GM23338 (cell line): ENCODE measurements around the gene MSH3. TPM values are rescaled to one million over a fixed set of nuclear protein-coding genes. Genes with fewer than 3 reads are reported as not detected.

Source experiments
- ATAC-seq: fragments of 200-7000 bp; cut with Tn5 transposase; 3 replicates; pipeline ENCODE4 v1.9.1; 2020
- DNase-seq: peaks from one replicate; pipeline ENCODE4 v3.0.0-alpha.2; 2015; ENCODE audit warnings: low spot score
- H2AFZ ChIP-seq: fragments of 200-600 bp; sonication (generic); 2 replicates; pipeline ENCODE4 v1.8.0; 2016; ENCODE audit warnings: antibody characterized with exemption, mild to moderate bottlenecking, moderate library complexity
- H3F3A ChIP-seq: fragments of 200-600 bp; sonication (generic); replicated peaks from 2 replicates; pipeline ENCODE4 v1.8.0; 2017; ENCODE audit warnings: antibody characterized with exemption, mixed run types, low read depth
- H3K27ac ChIP-seq: fragments of 200-600 bp; sonication (generic); 2 replicates; pipeline ENCODE4 v1.6.1; 2016; ENCODE audit warnings: low read depth
- H3K27me3 ChIP-seq: fragments of 200-600 bp; sonication (generic); 2 replicates; pipeline ENCODE4 v1.8.0; 2016; ENCODE audit warnings: mild to moderate bottlenecking, mixed run types, moderate library complexity; ENCODE audit not compliant: insufficient read depth
- H3K36me3 ChIP-seq: fragments of 200-600 bp; sonication (generic); 2 replicates; pipeline ENCODE4 v1.8.0; 2016; ENCODE audit warnings: mild to moderate bottlenecking; ENCODE audit not compliant: insufficient read depth
- H3K4me1 ChIP-seq: fragments of 200-600 bp; sonication (generic); 2 replicates; pipeline ENCODE4 v1.8.0; 2016; ENCODE audit warnings: mild to moderate bottlenecking, moderate library complexity; ENCODE audit not compliant: insufficient read depth
- H3K4me2 ChIP-seq: fragments of 200-600 bp; sonication (generic); 2 replicates; pipeline ENCODE4 v1.7.1; 2017; ENCODE audit warnings: mixed run types
- H3K4me3 ChIP-seq: fragments of 200-600 bp; sonication (generic); 2 replicates; pipeline ENCODE4 v1.6.1; 2016; ENCODE audit warnings: mixed run types
- H3K79me2 ChIP-seq: fragments of 200-600 bp; sonication (generic); replicated peaks from 2 replicates; pipeline ENCODE4 v1.8.0; 2017; ENCODE audit warnings: mild to moderate bottlenecking; ENCODE audit not compliant: insufficient read depth
- H3K9me2 ChIP-seq: fragments of 200-600 bp; sonication (generic); 2 replicates; pipeline ENCODE4 v1.8.0; 2017; ENCODE audit not compliant: insufficient read depth
- H4K20me1 ChIP-seq: fragments of 200-600 bp; sonication (generic); replicated peaks from 2 replicates; pipeline ENCODE4 v1.8.0; 2017; ENCODE audit warnings: mild to moderate bottlenecking; ENCODE audit not compliant: insufficient read depth
- H3K27ac Mint-ChIP-seq: 2 replicates; pipeline ENCODE4 v1.8.0; 2020; ENCODE audit warnings: inconsistent platforms, mild to moderate bottlenecking, moderate library complexity, mixed read lengths
- H3K27me3 Mint-ChIP-seq: 3 replicates; pipeline ENCODE4 v1.8.0; 2022; ENCODE audit warnings: low read depth, mild to moderate bottlenecking, moderate library complexity, mixed read lengths, inconsistent platforms; ENCODE audit not compliant: insufficient read depth, poor library complexity
- H3K36me3 Mint-ChIP-seq: 3 replicates; pipeline ENCODE4 v1.8.0; 2021; ENCODE audit warnings: low read depth, mild to moderate bottlenecking, inconsistent platforms, moderate library complexity, mixed read lengths
- H3K4me1 Mint-ChIP-seq: 3 replicates; pipeline ENCODE4 v1.8.0; 2020; ENCODE audit warnings: mild to moderate bottlenecking, inconsistent platforms, mixed read lengths
- H3K4me3 Mint-ChIP-seq: 3 replicates; pipeline ENCODE4 v1.8.0; 2021; ENCODE audit warnings: moderate library complexity, mild to moderate bottlenecking, inconsistent platforms, mixed read lengths
- H3K9me3 Mint-ChIP-seq: 3 replicates; pipeline ENCODE4 v1.8.0; 2020; ENCODE audit warnings: moderate library complexity, mild to moderate bottlenecking, inconsistent platforms, mixed read lengths
- CREB1 ChIP-seq: fragments of 250-450 bp; sonication (Bioruptor Pico); IDR thresholded peaks from 2 replicates; pipeline ENCODE4 v1.5.0; 2020; ENCODE audit warnings: low read depth, mild to moderate bottlenecking, moderate library complexity
- CTCF ChIP-seq, 2 experiments: fragments of 200-600 bp in 1 of 2; sonication (generic) in 1 of 2; conservative IDR thresholded peaks; 2 replicates each; pipeline versions ENCODE4 v1.5.1 to v1.6.1; 2016 to 2017; ENCODE audit warnings: antibody characterized with exemption in 2 of 2, low read depth in 2 of 2, mild to moderate bottlenecking in 2 of 2, moderate library complexity in 1 of 2
- EZH2phosphoT487 ChIP-seq: fragments of 200-600 bp; sonication (generic); IDR thresholded peaks from one replicate; pipeline ENCODE4 v1.8.1; 2018; ENCODE audit warnings: antibody characterized with exemption; ENCODE audit not compliant: unreplicated experiment
- JUNB ChIP-seq: IDR thresholded peaks from one replicate; pipeline ENCODE4 v1.6.1; 2016; ENCODE audit warnings: antibody characterized with exemption; ENCODE audit not compliant: unreplicated experiment
- REST ChIP-seq: IDR thresholded peaks from one replicate; pipeline ENCODE4 v1.6.1; 2018; ENCODE audit warnings: antibody characterized with exemption; ENCODE audit not compliant: unreplicated experiment
- ZNF114 ChIP-seq: fragments of 250-450 bp; sonication (Bioruptor Pico); IDR thresholded peaks from 2 replicates; pipeline ENCODE4 v1.5.0; 2020; ENCODE audit warnings: mild to moderate bottlenecking, moderate library complexity
- ZNF331 ChIP-seq: fragments of 250-450 bp; sonication (Bioruptor Pico); IDR thresholded peaks from 2 replicates; pipeline ENCODE4 v1.5.0; 2020; ENCODE audit warnings: low read depth, mild to moderate bottlenecking, moderate library complexity
- polyA plus RNA-seq: library from polyadenylated mRNA; unstranded; fragments of >200 nt; fragmentation: Nextera tagmentation; extraction: Ambion mirVana; gene quantifications from 2 replicates; pipeline ENCODE4 v1.2.1, GENCODE V29; 2016
- total RNA-seq: library from RNA; depleted of rRNA; stranded (reverse); fragments of >200 nt; shearing (Covaris generic); gene quantifications from 2 replicates; pipeline ENCODE4 v1.2.3, GENCODE V29; 2014
- TF ChIP-seq, protein P1 (sequence below): fragments of 250-450 bp; sonication (Bioruptor Pico); IDR thresholded peaks from 2 replicates; pipeline ENCODE4 v1.5.0; 2020; ENCODE audit warnings: mild to moderate bottlenecking, moderate library complexity
- TF ChIP-seq, protein P2 (sequence below): IDR thresholded peaks from 2 replicates; pipeline ENCODE4 v1.6.1; 2016; ENCODE audit warnings: antibody characterized with exemption

Gene MSH3
- total and polyA plus RNA-seq, 2 experiments from 2014 or later, result 13.3 to 16.6 TPM

- TF ChIP-seq, protein P1, sequence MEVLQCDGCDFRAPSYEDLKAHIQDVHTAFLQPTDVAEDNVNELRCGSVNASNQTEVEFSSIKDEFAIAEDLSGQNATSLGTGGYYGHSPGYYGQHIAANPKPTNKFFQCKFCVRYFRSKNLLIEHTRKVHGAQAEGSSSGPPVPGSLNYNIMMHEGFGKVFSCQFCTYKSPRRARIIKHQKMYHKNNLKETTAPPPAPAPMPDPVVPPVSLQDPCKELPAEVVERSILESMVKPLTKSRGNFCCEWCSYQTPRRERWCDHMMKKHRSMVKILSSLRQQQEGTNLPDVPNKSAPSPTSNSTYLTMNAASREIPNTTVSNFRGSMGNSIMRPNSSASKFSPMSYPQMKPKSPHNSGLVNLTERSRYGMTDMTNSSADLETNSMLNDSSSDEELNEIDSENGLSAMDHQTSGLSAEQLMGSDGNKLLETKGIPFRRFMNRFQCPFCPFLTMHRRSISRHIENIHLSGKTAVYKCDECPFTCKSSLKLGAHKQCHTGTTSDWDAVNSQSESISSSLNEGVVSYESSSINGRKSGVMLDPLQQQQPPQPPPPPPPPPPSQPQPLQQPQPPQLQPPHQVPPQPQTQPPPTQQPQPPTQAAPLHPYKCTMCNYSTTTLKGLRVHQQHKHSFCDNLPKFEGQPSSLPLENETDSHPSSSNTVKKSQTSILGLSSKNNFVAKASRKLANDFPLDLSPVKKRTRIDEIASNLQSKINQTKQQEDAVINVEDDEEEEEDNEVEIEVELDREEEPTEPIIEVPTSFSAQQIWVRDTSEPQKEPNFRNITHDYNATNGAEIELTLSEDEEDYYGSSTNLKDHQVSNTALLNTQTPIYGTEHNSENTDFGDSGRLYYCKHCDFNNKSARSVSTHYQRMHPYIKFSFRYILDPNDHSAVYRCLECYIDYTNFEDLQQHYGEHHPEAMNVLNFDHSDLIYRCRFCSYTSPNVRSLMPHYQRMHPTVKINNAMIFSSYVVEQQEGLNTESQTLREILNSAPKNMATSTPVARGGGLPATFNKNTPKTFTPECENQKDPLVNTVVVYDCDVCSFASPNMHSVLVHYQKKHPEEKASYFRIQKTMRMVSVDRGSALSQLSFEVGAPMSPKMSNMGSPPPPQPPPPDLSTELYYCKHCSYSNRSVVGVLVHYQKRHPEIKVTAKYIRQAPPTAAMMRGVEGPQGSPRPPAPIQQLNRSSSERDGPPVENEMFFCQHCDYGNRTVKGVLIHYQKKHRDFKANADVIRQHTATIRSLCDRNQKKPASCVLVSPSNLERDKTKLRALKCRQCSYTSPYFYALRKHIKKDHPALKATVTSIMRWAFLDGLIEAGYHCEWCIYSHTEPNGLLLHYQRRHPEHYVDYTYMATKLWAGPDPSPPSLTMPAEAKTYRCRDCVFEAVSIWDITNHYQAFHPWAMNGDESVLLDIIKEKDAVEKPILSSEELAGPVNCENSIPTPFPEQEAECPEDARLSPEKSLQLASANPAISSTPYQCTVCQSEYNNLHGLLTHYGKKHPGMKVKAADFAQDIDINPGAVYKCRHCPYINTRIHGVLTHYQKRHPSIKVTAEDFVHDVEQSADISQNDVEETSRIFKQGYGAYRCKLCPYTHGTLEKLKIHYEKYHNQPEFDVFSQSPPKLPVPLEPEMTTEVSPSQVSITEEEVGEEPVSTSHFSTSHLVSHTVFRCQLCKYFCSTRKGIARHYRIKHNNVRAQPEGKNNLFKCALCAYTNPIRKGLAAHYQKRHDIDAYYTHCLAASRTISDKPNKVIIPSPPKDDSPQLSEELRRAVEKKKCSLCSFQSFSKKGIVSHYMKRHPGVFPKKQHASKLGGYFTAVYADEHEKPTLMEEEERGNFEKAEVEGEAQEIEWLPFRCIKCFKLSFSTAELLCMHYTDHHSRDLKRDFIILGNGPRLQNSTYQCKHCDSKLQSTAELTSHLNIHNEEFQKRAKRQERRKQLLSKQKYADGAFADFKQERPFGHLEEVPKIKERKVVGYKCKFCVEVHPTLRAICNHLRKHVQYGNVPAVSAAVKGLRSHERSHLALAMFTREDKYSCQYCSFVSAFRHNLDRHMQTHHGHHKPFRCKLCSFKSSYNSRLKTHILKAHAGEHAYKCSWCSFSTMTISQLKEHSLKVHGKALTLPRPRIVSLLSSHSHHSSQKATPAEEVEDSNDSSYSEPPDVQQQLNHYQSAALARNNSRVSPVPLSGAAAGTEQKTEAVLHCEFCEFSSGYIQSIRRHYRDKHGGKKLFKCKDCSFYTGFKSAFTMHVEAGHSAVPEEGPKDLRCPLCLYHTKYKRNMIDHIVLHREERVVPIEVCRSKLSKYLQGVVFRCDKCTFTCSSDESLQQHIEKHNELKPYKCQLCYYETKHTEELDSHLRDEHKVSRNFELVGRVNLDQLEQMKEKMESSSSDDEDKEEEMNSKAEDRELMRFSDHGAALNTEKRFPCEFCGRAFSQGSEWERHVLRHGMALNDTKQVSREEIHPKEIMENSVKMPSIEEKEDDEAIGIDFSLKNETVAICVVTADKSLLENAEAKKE (CRISPR knock-in tag), result no peak
- TF ChIP-seq CREB1 (no peak), ZNF331 (CRISPR knock-in tag) (no peak), EZH2phosphoT487 (no peak)
These were observed 82.3 kb downstream of the MSH3 start (continued) for GRCh38 chr5:80736730-80737129.

GRCh38 chr5:80738466-80738865 lies 84.0 kb downstream of the MSH3 start:
- Mint-ChIP-seq H3K27me3 (no peaks in the 10 kb centered on the region), H3K9me3 (no peaks in the 10 kb centered on the region), H3K36me3 (peaks cover 20% of the 10 kb centered on the region; the same call in 2 of the 3 replicates), H3K27ac (no peak overlapping the region), H3K4me1 (peaks cover 6% of the 10 kb centered on the region), H3K4me3 (no peak overlapping the region)
- H3K4me2 ChIP-seq, result no peak overlapping the region
- H3K36me3 ChIP-seq, result no peaks in the 10 kb centered on the region; the same call in 1 of the 2 replicates
- no peak for ATAC-seq
- H3K27me3 ChIP-seq, result no peaks in the 10 kb centered on the region
- H3F3A ChIP-seq, result no peaks in the 10 kb centered on the region
- H3K27ac ChIP-seq, result no peak overlapping the region
- no peaks in the 10 kb centered on the region for H4K20me1 ChIP-seq
- H2AFZ ChIP-seq, result no peak overlapping the region
- DNase-seq, result no peak
- no peaks in the 10 kb centered on the region for H3K79me2 ChIP-seq
- peaks cover 5% of the 10 kb centered on the region; the same call in 1 of the 2 replicates for H3K4me1 ChIP-seq
- H3K4me3 ChIP-seq, result no peak overlapping the region
- TF ChIP-seq CTCF (conservative IDR thresholded peaks at IDR 0.05; ENCODE audit: low read depth in 2 of 2) (no peak), CREB1 (no peak), REST (no peak), ZNF331 (CRISPR knock-in tag) (no peak), JUNB (no peak), ZNF114 (CRISPR knock-in tag) (no peak)
- TF ChIP-seq, protein P2, sequence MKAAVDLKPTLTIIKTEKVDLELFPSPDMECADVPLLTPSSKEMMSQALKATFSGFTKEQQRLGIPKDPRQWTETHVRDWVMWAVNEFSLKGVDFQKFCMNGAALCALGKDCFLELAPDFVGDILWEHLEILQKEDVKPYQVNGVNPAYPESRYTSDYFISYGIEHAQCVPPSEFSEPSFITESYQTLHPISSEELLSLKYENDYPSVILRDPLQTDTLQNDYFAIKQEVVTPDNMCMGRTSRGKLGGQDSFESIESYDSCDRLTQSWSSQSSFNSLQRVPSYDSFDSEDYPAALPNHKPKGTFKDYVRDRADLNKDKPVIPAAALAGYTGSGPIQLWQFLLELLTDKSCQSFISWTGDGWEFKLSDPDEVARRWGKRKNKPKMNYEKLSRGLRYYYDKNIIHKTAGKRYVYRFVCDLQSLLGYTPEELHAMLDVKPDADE, result no peak
- no peaks in the 10 kb centered on the region; the same call in 1 of the 2 replicates for H3K9me2 ChIP-seq
